GM23338 (cell line): ENCODE measurements around the gene AP5S1. TPM values are rescaled to one million over a fixed set of nuclear protein-coding genes. Genes with fewer than 3 reads are reported as not detected.

ENCODE experiments used
- ATAC-seq: fragments of 200-7000 bp; cut with Tn5 transposase; 3 replicates; pipeline ENCODE4 v1.9.1; 2020
- DNase-seq: peaks from one replicate; pipeline ENCODE4 v3.0.0-alpha.2; 2015; ENCODE audit warnings: low spot score
- H2AFZ ChIP-seq: fragments of 200-600 bp; sonication (generic); 2 replicates; pipeline ENCODE4 v1.8.0; 2016; ENCODE audit warnings: antibody characterized with exemption, mild to moderate bottlenecking, moderate library complexity
- H3F3A ChIP-seq: fragments of 200-600 bp; sonication (generic); replicated peaks from 2 replicates; pipeline ENCODE4 v1.8.0; 2017; ENCODE audit warnings: antibody characterized with exemption, mixed run types, low read depth
- H3K27ac ChIP-seq: fragments of 200-600 bp; sonication (generic); 2 replicates; pipeline ENCODE4 v1.6.1; 2016; ENCODE audit warnings: low read depth
- H3K27me3 ChIP-seq: fragments of 200-600 bp; sonication (generic); 2 replicates; pipeline ENCODE4 v1.8.0; 2016; ENCODE audit warnings: mild to moderate bottlenecking, mixed run types, moderate library complexity; ENCODE audit not compliant: insufficient read depth
- H3K36me3 ChIP-seq: fragments of 200-600 bp; sonication (generic); 2 replicates; pipeline ENCODE4 v1.8.0; 2016; ENCODE audit warnings: mild to moderate bottlenecking; ENCODE audit not compliant: insufficient read depth
- H3K4me1 ChIP-seq: fragments of 200-600 bp; sonication (generic); 2 replicates; pipeline ENCODE4 v1.8.0; 2016; ENCODE audit warnings: mild to moderate bottlenecking, moderate library complexity; ENCODE audit not compliant: insufficient read depth
- H3K4me2 ChIP-seq: fragments of 200-600 bp; sonication (generic); 2 replicates; pipeline ENCODE4 v1.7.1; 2017; ENCODE audit warnings: mixed run types
- H3K4me3 ChIP-seq: fragments of 200-600 bp; sonication (generic); 2 replicates; pipeline ENCODE4 v1.6.1; 2016; ENCODE audit warnings: mixed run types
- H3K79me2 ChIP-seq: fragments of 200-600 bp; sonication (generic); replicated peaks from 2 replicates; pipeline ENCODE4 v1.8.0; 2017; ENCODE audit warnings: mild to moderate bottlenecking; ENCODE audit not compliant: insufficient read depth
- H3K9me2 ChIP-seq: fragments of 200-600 bp; sonication (generic); 2 replicates; pipeline ENCODE4 v1.8.0; 2017; ENCODE audit not compliant: insufficient read depth
- H4K20me1 ChIP-seq: fragments of 200-600 bp; sonication (generic); replicated peaks from 2 replicates; pipeline ENCODE4 v1.8.0; 2017; ENCODE audit warnings: mild to moderate bottlenecking; ENCODE audit not compliant: insufficient read depth
- H3K27ac Mint-ChIP-seq: 2 replicates; pipeline ENCODE4 v1.8.0; 2020; ENCODE audit warnings: inconsistent platforms, mild to moderate bottlenecking, moderate library complexity, mixed read lengths
- H3K27me3 Mint-ChIP-seq: 3 replicates; pipeline ENCODE4 v1.8.0; 2022; ENCODE audit warnings: low read depth, mild to moderate bottlenecking, moderate library complexity, mixed read lengths, inconsistent platforms; ENCODE audit not compliant: insufficient read depth, poor library complexity
- H3K36me3 Mint-ChIP-seq: 3 replicates; pipeline ENCODE4 v1.8.0; 2021; ENCODE audit warnings: low read depth, mild to moderate bottlenecking, inconsistent platforms, moderate library complexity, mixed read lengths
- H3K4me1 Mint-ChIP-seq: 3 replicates; pipeline ENCODE4 v1.8.0; 2020; ENCODE audit warnings: mild to moderate bottlenecking, inconsistent platforms, mixed read lengths
- H3K4me3 Mint-ChIP-seq: 3 replicates; pipeline ENCODE4 v1.8.0; 2021; ENCODE audit warnings: moderate library complexity, mild to moderate bottlenecking, inconsistent platforms, mixed read lengths
- H3K9me3 Mint-ChIP-seq: 3 replicates; pipeline ENCODE4 v1.8.0; 2020; ENCODE audit warnings: moderate library complexity, mild to moderate bottlenecking, inconsistent platforms, mixed read lengths
- CREB1 ChIP-seq: fragments of 250-450 bp; sonication (Bioruptor Pico); IDR thresholded peaks from 2 replicates; pipeline ENCODE4 v1.5.0; 2020; ENCODE audit warnings: low read depth, mild to moderate bottlenecking, moderate library complexity
- CTCF ChIP-seq, 2 experiments: fragments of 200-600 bp in 1 of 2; sonication (generic) in 1 of 2; conservative IDR thresholded peaks; 2 replicates each; pipeline versions ENCODE4 v1.5.1 to v1.6.1; 2016 to 2017; ENCODE audit warnings: antibody characterized with exemption in 2 of 2, low read depth in 2 of 2, mild to moderate bottlenecking in 2 of 2, moderate library complexity in 1 of 2
- EZH2 ChIP-seq: fragments of 200-600 bp; sonication (generic); IDR thresholded peaks from one replicate; pipeline ENCODE4 v1.8.0; 2017; ENCODE audit warnings: antibody characterized with exemption, mild to moderate bottlenecking, low read depth; ENCODE audit not compliant: unreplicated experiment
- EZH2phosphoT487 ChIP-seq: fragments of 200-600 bp; sonication (generic); IDR thresholded peaks from one replicate; pipeline ENCODE4 v1.8.1; 2018; ENCODE audit warnings: antibody characterized with exemption; ENCODE audit not compliant: unreplicated experiment
- JUNB ChIP-seq: IDR thresholded peaks from one replicate; pipeline ENCODE4 v1.6.1; 2016; ENCODE audit warnings: antibody characterized with exemption; ENCODE audit not compliant: unreplicated experiment
- NANOG ChIP-seq: IDR thresholded peaks from 2 replicates; pipeline ENCODE4 v1.6.1; 2016; ENCODE audit warnings: antibody characterized with exemption, borderline replicate concordance
- POLR2AphosphoS5 ChIP-seq: IDR thresholded peaks from 2 replicates; pipeline ENCODE4 v1.6.1; 2016; ENCODE audit warnings: antibody characterized with exemption, low read depth
- STAT1 ChIP-seq: IDR thresholded peaks from one replicate; pipeline ENCODE4 v1.6.1; 2016; ENCODE audit warnings: antibody characterized with exemption; ENCODE audit not compliant: unreplicated experiment
- ZNF114 ChIP-seq: fragments of 250-450 bp; sonication (Bioruptor Pico); IDR thresholded peaks from 2 replicates; pipeline ENCODE4 v1.5.0; 2020; ENCODE audit warnings: mild to moderate bottlenecking, moderate library complexity
- ZNF331 ChIP-seq: fragments of 250-450 bp; sonication (Bioruptor Pico); IDR thresholded peaks from 2 replicates; pipeline ENCODE4 v1.5.0; 2020; ENCODE audit warnings: low read depth, mild to moderate bottlenecking, moderate library complexity
- ZNF462 ChIP-seq: fragments of 250-450 bp; sonication (Bioruptor Pico); IDR thresholded peaks from 2 replicates; pipeline ENCODE4 v1.5.0; 2020; ENCODE audit warnings: mild to moderate bottlenecking, moderate library complexity
- polyA plus RNA-seq: library from polyadenylated mRNA; unstranded; fragments of >200 nt; fragmentation: Nextera tagmentation; extraction: Ambion mirVana; gene quantifications from 2 replicates; pipeline ENCODE4 v1.2.1, GENCODE V29; 2016
- total RNA-seq: library from RNA; depleted of rRNA; stranded (reverse); fragments of >200 nt; shearing (Covaris generic); gene quantifications from 2 replicates; pipeline ENCODE4 v1.2.3, GENCODE V29; 2014

The AP5S1 gene
- total and polyA plus RNA-seq, 2 experiments from 2014 or later = 1.8 to 2.8 TPM

- TF ChIP-seq JUNB = no peak
- TF ChIP-seq ZNF331 (CRISPR knock-in tag) = no peak
- TF ChIP-seq EZH2 = no peak
- no peak for TF ChIP-seq NANOG
- no peak for TF ChIP-seq EZH2phosphoT487
Observed at GRCh38 chr20:3803854-3804253, 16.5 kb upstream of the AP5S1 start (continued).

GRCh38 chr20:3804254-3804751 lies 16.0 kb upstream of the AP5S1 start:
- Mint-ChIP-seq H3K27ac (no peak overlapping the region), H3K4me3 (no peak overlapping the region), H3K4me1 (peaks cover 44% of the 10 kb centered on the region), H3K36me3 (peaks cover 53% of the 10 kb centered on the region), H3K9me3 (no peaks in the 10 kb centered on the region; the same call in 2 of the 3 replicates), H3K27me3 (peaks cover 23% of the 10 kb centered on the region)
- no peaks in the 10 kb centered on the region for H3K36me3 ChIP-seq
- peaks cover 9% of the 10 kb centered on the region for H3F3A ChIP-seq
- H3K4me2 ChIP-seq = no peak overlapping the region
- H3K27ac ChIP-seq = no peak overlapping the region
- H3K4me1 ChIP-seq = peaks cover 30% of the 10 kb centered on the region
- no peaks in the 10 kb centered on the region for H3K79me2 ChIP-seq
- DNase-seq (no peak), ATAC-seq (no peak)
- no peak overlapping the region for H2AFZ ChIP-seq
- no peak overlapping the region for H3K4me3 ChIP-seq
- H3K27me3 ChIP-seq = no peaks in the 10 kb centered on the region
- no peaks in the 10 kb centered on the region for H3K9me2 ChIP-seq
- TF ChIP-seq ZNF114 (CRISPR knock-in tag) = no peak
- no peak for TF ChIP-seq JUNB
- no peak for TF ChIP-seq NANOG
- TF ChIP-seq EZH2 = no peak
- no peaks in the 10 kb centered on the region; the same call in 1 of the 2 replicates for H4K20me1 ChIP-seq

- H3K4me3 Mint-ChIP-seq = no peak overlapping the region
- no peak overlapping the region for H3K4me3 ChIP-seq
- no peak overlapping the region for H3K27ac ChIP-seq
- H3K27me3 ChIP-seq = no peaks in the 10 kb centered on the region
- no peaks in the 10 kb centered on the region for H3K9me2 ChIP-seq
- DNase-seq (no peak), ATAC-seq (no peak)
- no peaks in the 10 kb centered on the region for H3K79me2 ChIP-seq
- H3F3A ChIP-seq = peaks cover 9% of the 10 kb centered on the region
- H3K4me1 ChIP-seq = peaks cover 28% of the 10 kb centered on the region
- peaks cover 39% of the 10 kb centered on the region for H3K4me1 Mint-ChIP-seq
- no peak overlapping the region for H2AFZ ChIP-seq
- no peak overlapping the region for H3K4me2 ChIP-seq
- no peak overlapping the region for H3K27ac Mint-ChIP-seq
- no peaks in the 10 kb centered on the region for H3K36me3 ChIP-seq
- H3K27me3 Mint-ChIP-seq = peaks cover 20% of the 10 kb centered on the region
- peaks cover 53% of the 10 kb centered on the region for H3K36me3 Mint-ChIP-seq
- no peaks in the 10 kb centered on the region; the same call in 2 of the 3 replicates for H3K9me3 Mint-ChIP-seq
- no peaks in the 10 kb centered on the region; the same call in 1 of the 2 replicates for H4K20me1 ChIP-seq
- TF ChIP-seq CTCF (conservative IDR thresholded peaks at IDR 0.05; ENCODE audit: low read depth in 2 of 2) (no peak), EZH2phosphoT487 (no peak), ZNF462 (CRISPR knock-in tag) (no peak), CREB1 (no peak), JUNB (no peak), STAT1 (no peak), EZH2 (no peak), POLR2AphosphoS5 (no peak), NANOG (no peak), ZNF331 (CRISPR knock-in tag) (no peak)
Observed at GRCh38 chr20:3804781-3805180, 15.6 kb upstream of the AP5S1 start.
